Astrocyte of the cerebellum (primary cell): ENCODE results near the gene PCBD2.
A peak's percentile ranks its signal among the peaks of the same experiment; 100 is the strongest.

ENCODE experiments used
- DNase-seq: peaks from one replicate; pipeline ENCODE4 v3.0.0-alpha.2; 2011; ENCODE audit warnings: low read depth
- H3K4me3 ChIP-seq: 2 replicates; pipeline ENCODE4 v1.5.1; 2011; ENCODE audit warnings: mild to moderate bottlenecking, low read depth, low read length, moderate library complexity
- CTCF ChIP-seq: IDR thresholded peaks from 2 replicates; pipeline ENCODE4 v1.5.1; 2012; ENCODE audit warnings: low read length, low read depth, moderate library complexity, mild to moderate bottlenecking; ENCODE audit errors: missing control alignments
- in situ Hi-C: cut with HindIII; loops from 2 replicates; pipeline ENCODE4 v1.10.0; 2017; ENCODE audit warnings: low sequenced_read_pairs

Gene PCBD2

DNA sequence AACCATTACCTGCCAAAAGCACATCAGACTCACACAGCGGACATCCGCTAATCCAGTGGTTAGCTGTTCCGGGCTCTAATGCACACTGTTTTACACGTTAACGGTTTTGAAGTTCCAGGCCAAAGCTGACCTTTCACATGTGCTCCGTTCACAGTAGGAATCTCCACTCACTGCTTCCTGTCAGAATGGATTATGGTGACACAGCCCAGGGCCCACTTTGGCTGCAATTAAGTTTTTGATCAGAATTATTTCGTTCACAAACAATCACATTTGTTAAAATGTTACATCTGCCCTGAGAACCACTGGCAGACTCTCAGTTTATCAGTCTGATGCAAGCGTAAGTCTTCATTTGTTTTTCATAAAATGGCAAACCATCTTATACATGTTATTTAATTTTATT lies 32.6 kb downstream of the PCBD2 start:
- in situ Hi-C loops = no loop called here
- DNase-seq = no peak
- TF ChIP-seq CTCF = no peak
- H3K4me3 ChIP-seq = no peak overlapping the region

GRCh38 chr5:134938030-134938429 lies 33.1 kb downstream of the PCBD2 start:
- in situ Hi-C loops = no loop called here
- no peak overlapping the region for H3K4me3 ChIP-seq
- no peak for DNase-seq
- TF ChIP-seq CTCF = no peak

DNA sequence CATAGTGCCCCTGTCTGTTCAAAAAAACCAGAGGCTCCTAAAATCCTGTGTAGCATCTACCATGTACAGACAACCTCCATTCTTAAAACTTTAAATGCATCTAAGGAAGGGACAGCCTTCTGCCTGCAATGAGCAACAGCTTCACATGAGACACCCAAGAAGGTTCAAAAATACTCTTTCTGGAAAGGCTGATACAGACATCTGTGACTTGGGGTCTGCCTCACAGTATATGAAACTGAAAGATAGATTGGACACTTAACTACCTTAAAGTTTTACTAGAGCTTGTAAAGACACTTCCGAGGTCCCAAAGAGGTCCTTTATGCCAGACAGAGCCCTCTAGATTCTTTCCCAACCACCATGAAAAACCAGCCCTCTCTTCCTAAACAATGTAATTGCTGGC lies 34.6 kb downstream of the PCBD2 start:
- H3K4me3 ChIP-seq = no peak overlapping the region
- TF ChIP-seq CTCF = no peak
- DNase-seq = no peak
- in situ Hi-C loops = no loop called here

- no peak for DNase-seq
- in situ Hi-C loops = no loop called here
- H3K4me3 ChIP-seq = no peak overlapping the region
- TF ChIP-seq CTCF = no peak
These were observed 38.6 kb downstream of the PCBD2 start for GRCh38 chr5:134943547-134943946.

- H3K4me3 ChIP-seq = no peak overlapping the region
- in situ Hi-C loops = no loop called here
- DNase-seq = no peak
- TF ChIP-seq CTCF = no peak
These were observed 39.7 kb downstream of the PCBD2 start for GRCh38 chr5:134944630-134945029.

GRCh38 chr5:134945041-134945440 lies 40.1 kb downstream of the PCBD2 start:
- in situ Hi-C loops = no loop called here
- DNase-seq = no peak
- no peak for TF ChIP-seq CTCF
- H3K4me3 ChIP-seq = no peak overlapping the region

DNA sequence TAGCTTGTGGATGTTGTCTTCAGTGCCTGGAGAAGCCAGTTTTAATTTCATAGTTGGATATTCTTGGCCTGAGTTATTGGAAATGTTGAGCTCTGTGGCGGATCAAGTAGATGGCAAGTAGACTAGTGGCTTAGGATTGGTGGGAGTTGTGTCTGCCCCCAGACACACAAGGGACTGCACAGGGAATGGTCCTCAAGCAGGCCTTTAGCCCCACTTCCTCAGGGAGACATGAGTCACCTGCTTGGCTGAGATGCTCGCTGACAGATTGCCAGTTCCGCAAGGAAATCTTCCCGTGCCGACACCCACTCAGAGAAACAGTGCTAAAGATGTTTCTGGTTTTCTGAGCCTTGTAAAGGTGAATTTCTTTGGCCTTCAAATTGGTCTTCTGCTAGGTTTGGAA lies 44.0 kb downstream of the PCBD2 start:
- H3K4me3 ChIP-seq = no peak overlapping the region
- TF ChIP-seq CTCF = no peak
- peak; percentile 5 for DNase-seq
- in situ Hi-C loops = no loop called here
